HT1080 (cell line): ENCODE measurements around the gene RLBP1. TPM values are rescaled to one million over a fixed set of nuclear protein-coding genes. Genes with fewer than 3 reads are reported as not detected.
"Not testable (repeated sequence)": the region's sequence is repeated elsewhere in the genome, so short reads cannot be mapped to it uniquely, and the experiment has no call there.

Experiments used
- DNase-seq: peaks from one replicate; pipeline ENCODE4 v3.0.0-alpha.2; 2015; ENCODE audit warnings: low read depth
- polyA plus RNA-seq, 2 experiments: library from polyadenylated mRNA; depleted of rRNA; stranded (reverse); fragments of >200 nt; gene quantifications; 2 replicates each; pipeline ENCODE4 v1.2.3, GENCODE V29; 2015
- total RNA-seq: library from RNA; depleted of rRNA; stranded (reverse); fragments of >200 nt; shearing (Covaris generic); gene quantifications from 2 replicates; pipeline ENCODE4 v1.2.3, GENCODE V29; 2014; rRNA removed

Gene RLBP1
- total RNA-seq = not detected in 2 replicates
- polyA plus RNA-seq (2015; cell fraction: cytosol; rRNA removed) = not detected in 2 replicates
- polyA plus RNA-seq (2015; cell fraction: nucleus; rRNA removed) = not detected in 2 replicates

- no peak for DNase-seq
These were observed at the start of gene RLBP1 for GRCh38 chr15:89221543-89221942. TSS of gene RLBP1 (minus strand) at chr15:89221579. CDS start at chr15:89218975, 2,604 bp downstream.

- not testable (repeated sequence) for DNase-seq
These were observed 28.8 kb upstream of the RLBP1 start for GRCh38 chr15:89250142-89250541.

- DNase-seq = no peak
These were observed 27.2 kb upstream of the RLBP1 start for GRCh38 chr15:89248584-89248983.

GRCh38 chr15:89247446-89247845 lies 26.1 kb upstream of the RLBP1 start:
- DNase-seq = no peak

GRCh38 chr15:89244574-89244903 lies 23.2 kb upstream of the RLBP1 start:
- DNase-seq = no peak

- DNase-seq = peak; percentile 91
These were observed 22.6 kb upstream of the RLBP1 start, which contains the start of gene FANCI for GRCh38 chr15:89243691-89244573. TSS of gene FANCI (plus strand) at chr15:89243979. CDS start at chr15:89247648, 3,669 bp downstream.

GRCh38 chr15:89243046-89243690 lies 21.8 kb upstream of the RLBP1 start:
- DNase-seq = no peak

GRCh38 chr15:89239883-89240810 lies 18.8 kb upstream of the RLBP1 start:
- DNase-seq = not testable (repeated sequence)

- DNase-seq = no peak
These were observed 10.5 kb upstream of the RLBP1 start for GRCh38 chr15:89231832-89232231.

- DNase-seq = no peak
These were observed 8.9 kb upstream of the RLBP1 start for GRCh38 chr15:89230277-89230676.

GRCh38 chr15:89227425-89227824 lies 6.0 kb upstream of the RLBP1 start:
- no peak for DNase-seq

GRCh38 chr15:89226359-89227221 lies 5.2 kb upstream of the RLBP1 start:
- DNase-seq = no peak

- DNase-seq = no peak
These were observed 4.2 kb upstream of the RLBP1 start for GRCh38 chr15:89225588-89225987.

- DNase-seq = no peak
These were observed 2.8 kb downstream of the RLBP1 start for GRCh38 chr15:89218531-89218930.

- DNase-seq = no peak
These were observed 3.5 kb downstream of the RLBP1 start for GRCh38 chr15:89217686-89218376.

GRCh38 chr15:89217031-89217430 lies 4.3 kb downstream of the RLBP1 start:
- no peak for DNase-seq

- no peak for DNase-seq
These were observed 5.8 kb downstream of the RLBP1 start for GRCh38 chr15:89215627-89216026.

GRCh38 chr15:89211678-89212170 lies 9.7 kb downstream of the RLBP1 start:
- DNase-seq = no peak

- DNase-seq = no peak
These were observed 12.3 kb downstream of the RLBP1 start for GRCh38 chr15:89209057-89209456.

- DNase-seq = no peak
These were observed 13.1 kb downstream of the RLBP1 start for GRCh38 chr15:89208256-89208655.
